Keratinocyte (primary cell): Measurements from ENCODE around the gene PRRC2B.

Experiments used
- CTCF ChIP-seq, 3 experiments: IDR thresholded peaks in 1 of 3; conservative IDR thresholded peaks in 1 of 3; optimal IDR thresholded peaks in 1 of 3; 2 replicates in 2 of 3; 3 replicates in 1 of 3; pipeline versions ENCODE3 to v1.5.1; 2011; ENCODE audit warnings: low read length in 3 of 3, mild to moderate bottlenecking in 3 of 3, moderate library complexity in 2 of 3, control low read depth in 1 of 3, inconsistent platforms in 1 of 3; ENCODE audit not compliant: insufficient read depth in 2 of 3; ENCODE audit errors: extremely low read depth in 1 of 3
- EZH2 ChIP-seq: IDR thresholded peaks from one replicate; pipeline ENCODE4 v1.6.1; 2012; ENCODE audit warnings: inconsistent platforms, mild to moderate bottlenecking, low read length, moderate library complexity

GRCh38 chr9:131494296-131494870, 100.5 kb downstream of the PRRC2B start:
- TF ChIP-seq CTCF (optimal IDR thresholded peaks at IDR 0.05 in 1 of 3, IDR thresholded peaks at IDR 0.05 in 1 of 3, conservative IDR thresholded peaks at IDR 0.05 in 1 of 3; ENCODE audit: extremely low read depth in 1 of 3, insufficient read depth in 2 of 3, low read length in 3 of 3): no peak
- TF ChIP-seq EZH2: no peak
